Kidney (tissue), 14 donors: ENCODE results near the gene TMEM143. TPM values are rescaled to one million over a fixed set of nuclear protein-coding genes. Genes with fewer than 3 reads are reported as not detected.

Experiments used
- DNase-seq, 5 donors: peaks; one replicate each; pipeline ENCODE4 v3.0.0-alpha.2; 2013 to 2020
- FAIRE-seq: peaks from 2 replicates; lab custom pipeline; 2012; peaks lifted over from hg19 to GRCh38; lab: Jason Lieb, UNC
- H3K27ac ChIP-seq, 2 donors: one replicate each; pipeline ENCODE4 v1.7.0; 2013; ENCODE audit warnings: low read depth in 2 of 2, low read length in 2 of 2, inconsistent platforms in 1 of 2
- H3K27me3 ChIP-seq: one replicate; pipeline ENCODE4 v1.7.1; 2013; ENCODE audit warnings: low read length, inconsistent platforms; ENCODE audit not compliant: control insufficient read depth, insufficient read depth
- H3K36me3 ChIP-seq, 3 donors: one replicate each; pipeline versions ENCODE4 v1.7.0 to v1.7.1; 2013; ENCODE audit warnings: low read length in 3 of 3, control low read depth in 1 of 3, inconsistent platforms in 1 of 3; ENCODE audit not compliant: insufficient read depth in 3 of 3, control insufficient read depth in 2 of 3
- H3K4me1 ChIP-seq, 3 donors: one replicate each; pipeline versions ENCODE4 v1.7.0 to v1.7.1; 2013; ENCODE audit warnings: low read length in 3 of 3, inconsistent platforms in 1 of 3, low read depth in 1 of 3; ENCODE audit not compliant: control insufficient read depth in 2 of 3, insufficient read depth in 2 of 3
- H3K4me3 ChIP-seq, 3 donors: one replicate each; pipeline versions ENCODE4 v1.7.0 to v1.8.1; 2013; ENCODE audit warnings: low read length in 3 of 3, control low read depth in 1 of 3, inconsistent platforms in 1 of 3
- H3K9ac ChIP-seq, 3 donors: one replicate each; pipeline versions ENCODE4 v1.7.0 to v1.7.1; 2013; ENCODE audit warnings: low read length in 3 of 3, control low read depth in 1 of 3, inconsistent platforms in 1 of 3
- H3K9me3 ChIP-seq, 3 donors: one replicate each; pipeline versions ENCODE4 v1.7.0 to v1.7.1; 2013; ENCODE audit warnings: low read length in 3 of 3, control low read depth in 1 of 3, inconsistent platforms in 1 of 3; ENCODE audit not compliant: control insufficient read depth in 2 of 3, insufficient read depth in 1 of 3
- intact Hi-C: fragments of 100-400 bp; cut with DNase I; formaldehyde crosslinking; loops from one replicate; pipeline ENCODE4 v1.11.1; 2022
- polyA plus RNA-seq: library from polyadenylated mRNA; stranded (reverse); fragments of 350-450 nt; fragmentation: Illumina TruSeq; extraction: RNeasy Lipid Tissue Mini Kit (QIAGEN cat#74804); gene quantifications from one replicate; pipeline ENCODE4 v1.2.3, GENCODE V29; 2014; ENCODE audit warnings: low read depth, low replicate concordance; ENCODE audit not compliant: insufficient read depth
- total RNA-seq: library from RNA; stranded (reverse); fragmentation: NEBNext Ultra II Directional; extraction: Animal tissue kit (Norgen Biotek cat#: 25700); gene quantifications from one replicate; pipeline ENCODE4 v1.2.1, GENCODE V29; 2021
- TF ChIP-seq, protein P1 (sequence below): IDR thresholded peaks from 3 replicates; pipeline ENCODE4 v1.5.1; 2012; ENCODE audit warnings: mild to moderate bottlenecking, moderate library complexity, borderline replicate concordance; ENCODE audit not compliant: insufficient read depth; ENCODE audit errors: extremely low read depth
- donor health status: control.
- donor health status: control.
- donor health status: control.
- donor health status: control.
- donor health status: control.
- donor health status: DM: yes; HTN: yes; CAD: no.
- donor health status: Normal renal cell carcinoma (clear cell type).

The TMEM143 gene
- total and polyA plus RNA-seq, 2 donors from 2014 or later, result 9.2 to 15.7 TPM

DNA sequence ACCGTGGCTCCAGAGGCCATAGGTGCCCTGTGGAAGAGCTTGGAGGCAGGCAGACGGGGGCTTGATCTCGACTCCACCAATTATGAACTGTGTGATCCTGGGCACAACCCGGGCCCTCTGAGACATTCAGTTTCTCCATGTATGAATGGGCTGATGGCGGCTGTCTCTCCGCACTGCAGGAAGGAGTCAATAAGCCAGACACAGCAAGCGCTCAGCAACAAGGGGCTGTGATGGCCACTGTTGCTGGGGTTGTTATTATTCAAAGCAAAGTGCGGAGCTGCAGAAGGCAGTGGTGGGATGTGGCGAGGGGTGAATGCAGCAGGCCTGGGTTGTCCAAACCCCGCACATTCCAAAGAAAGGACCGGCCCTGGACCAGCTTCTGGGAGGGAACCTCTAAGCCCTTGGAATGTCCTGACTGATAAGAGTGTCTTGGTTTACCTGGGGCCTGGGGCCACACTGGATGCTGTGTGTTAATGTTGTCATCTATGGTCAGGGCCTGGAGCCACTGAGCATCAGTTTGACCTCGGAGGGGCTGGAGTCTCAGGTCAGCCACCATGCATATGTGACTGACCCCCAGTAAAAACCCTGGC lies 8.3 kb downstream of the TMEM143 start:
- no peak overlapping the region for H3K9ac ChIP-seq
- DNase-seq (no peak), FAIRE-seq (no peak)
- no peaks in the 10 kb centered on the region for H3K27me3 ChIP-seq
- TF ChIP-seq, protein P1, sequence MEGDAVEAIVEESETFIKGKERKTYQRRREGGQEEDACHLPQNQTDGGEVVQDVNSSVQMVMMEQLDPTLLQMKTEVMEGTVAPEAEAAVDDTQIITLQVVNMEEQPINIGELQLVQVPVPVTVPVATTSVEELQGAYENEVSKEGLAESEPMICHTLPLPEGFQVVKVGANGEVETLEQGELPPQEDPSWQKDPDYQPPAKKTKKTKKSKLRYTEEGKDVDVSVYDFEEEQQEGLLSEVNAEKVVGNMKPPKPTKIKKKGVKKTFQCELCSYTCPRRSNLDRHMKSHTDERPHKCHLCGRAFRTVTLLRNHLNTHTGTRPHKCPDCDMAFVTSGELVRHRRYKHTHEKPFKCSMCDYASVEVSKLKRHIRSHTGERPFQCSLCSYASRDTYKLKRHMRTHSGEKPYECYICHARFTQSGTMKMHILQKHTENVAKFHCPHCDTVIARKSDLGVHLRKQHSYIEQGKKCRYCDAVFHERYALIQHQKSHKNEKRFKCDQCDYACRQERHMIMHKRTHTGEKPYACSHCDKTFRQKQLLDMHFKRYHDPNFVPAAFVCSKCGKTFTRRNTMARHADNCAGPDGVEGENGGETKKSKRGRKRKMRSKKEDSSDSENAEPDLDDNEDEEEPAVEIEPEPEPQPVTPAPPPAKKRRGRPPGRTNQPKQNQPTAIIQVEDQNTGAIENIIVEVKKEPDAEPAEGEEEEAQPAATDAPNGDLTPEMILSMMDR, result no peak
- no peak overlapping the region for H3K27ac ChIP-seq
- H3K4me1 ChIP-seq, result no peaks in the 10 kb centered on the region
- H3K36me3 ChIP-seq, result no peaks in the 10 kb centered on the region
- intact Hi-C loops, result no loop called here
- no peak overlapping the region for H3K4me3 ChIP-seq
- no peaks in the 10 kb centered on the region for H3K9me3 ChIP-seq

GRCh38 chr19:48354332-48354992 lies 9.3 kb downstream of the TMEM143 start:
- DNase-seq (no peak), FAIRE-seq (no peak)
- no peaks in the 10 kb centered on the region for H3K4me1 ChIP-seq
- no peak overlapping the region for H3K27ac ChIP-seq
- no peak overlapping the region for H3K4me3 ChIP-seq
- TF ChIP-seq, protein P1, result no peak
- H3K36me3 ChIP-seq, result no peaks in the 10 kb centered on the region
- intact Hi-C loops, result no loop called here
- no peaks in the 10 kb centered on the region for H3K27me3 ChIP-seq
- no peak overlapping the region for H3K9ac ChIP-seq
- H3K9me3 ChIP-seq, result no peaks in the 10 kb centered on the region

GRCh38 chr19:48353677-48354076 lies 10.1 kb downstream of the TMEM143 start:
- intact Hi-C loops, result no loop called here
- H3K9ac ChIP-seq, result no peak overlapping the region
- H3K9me3 ChIP-seq, result no peaks in the 10 kb centered on the region
- H3K27ac ChIP-seq, result no peak overlapping the region
- H3K36me3 ChIP-seq, result no peaks in the 10 kb centered on the region
- no peak for DNase-seq
- no peak overlapping the region for H3K4me3 ChIP-seq
- H3K27me3 ChIP-seq, result no peaks in the 10 kb centered on the region
- TF ChIP-seq, protein P1, result no peak
- FAIRE-seq, result no peak
- H3K4me1 ChIP-seq, result no peaks in the 10 kb centered on the region
